GM18517 (cell line): ENCODE data around the gene SMS.

ENCODE experiments used
- ATAC-seq: cut with Tn5 transposase; IDR thresholded peaks from one replicate; pipeline ENCODE4 v1.9.1; 2021; ENCODE audit warnings: mild to moderate bottlenecking, moderate library complexity; ENCODE audit not compliant: unreplicated experiment

Gene SMS

DNA sequence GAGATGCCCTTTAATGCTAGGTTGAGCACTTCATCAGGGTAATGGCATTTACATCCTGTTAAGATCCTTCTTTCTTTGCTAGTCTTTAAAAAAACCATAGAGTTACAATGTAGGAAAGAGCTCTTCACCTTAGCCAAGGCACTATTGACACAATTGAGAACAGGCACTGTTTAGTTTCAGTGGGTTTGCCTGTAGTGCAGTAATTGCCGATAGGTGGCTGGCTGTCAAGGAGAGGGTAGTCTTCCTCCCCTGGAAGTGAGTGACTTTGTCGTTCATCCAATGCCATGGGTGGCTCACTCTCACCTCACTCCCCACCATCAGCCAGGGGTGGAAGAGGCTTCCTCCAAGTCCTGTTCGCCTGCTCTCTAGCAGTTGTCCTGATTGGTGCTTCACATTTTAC is 34.7 kb downstream of the SMS start:
- ATAC-seq: no peak

DNA sequence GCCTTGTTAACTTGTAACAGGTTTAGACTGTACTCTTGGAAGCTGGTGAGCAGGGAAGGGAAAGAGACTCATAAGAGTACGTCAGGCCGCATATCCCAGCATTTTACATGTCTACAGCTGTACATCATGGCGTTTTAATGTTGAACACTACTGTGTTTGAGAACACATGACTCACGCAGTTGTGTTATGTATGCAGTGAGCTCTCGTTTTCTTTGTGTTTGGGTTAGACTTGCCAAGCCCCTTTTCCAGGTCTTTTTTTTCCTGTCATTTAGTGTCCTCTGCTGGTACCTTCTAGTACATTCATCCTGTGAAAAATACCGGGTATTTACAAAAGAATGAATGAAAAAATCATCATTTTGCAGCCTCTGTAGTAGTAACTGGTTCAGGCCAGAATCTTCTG is 35.3 kb downstream of the SMS start:
- ATAC-seq: no peak

DNA sequence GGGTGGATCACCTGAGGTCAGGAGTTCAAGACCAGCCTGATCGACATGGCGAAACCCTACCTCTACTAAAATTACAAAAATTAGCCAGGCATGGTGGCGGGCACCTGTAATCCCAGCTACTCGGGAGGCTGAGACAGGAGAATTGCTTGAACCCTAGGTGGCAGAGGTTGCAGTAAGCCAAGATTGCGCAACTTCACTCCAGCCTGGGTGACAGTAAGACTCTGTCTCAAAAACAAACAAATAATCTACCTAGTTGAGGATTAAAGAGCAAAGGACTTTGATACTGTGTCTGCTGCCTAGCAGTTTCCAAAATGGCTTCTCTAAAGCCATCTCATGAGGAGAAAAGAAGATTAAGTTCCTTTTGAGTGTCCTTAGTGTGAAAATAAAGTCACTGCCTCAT is 37.8 kb downstream of the SMS start:
- no peak for ATAC-seq

DNA sequence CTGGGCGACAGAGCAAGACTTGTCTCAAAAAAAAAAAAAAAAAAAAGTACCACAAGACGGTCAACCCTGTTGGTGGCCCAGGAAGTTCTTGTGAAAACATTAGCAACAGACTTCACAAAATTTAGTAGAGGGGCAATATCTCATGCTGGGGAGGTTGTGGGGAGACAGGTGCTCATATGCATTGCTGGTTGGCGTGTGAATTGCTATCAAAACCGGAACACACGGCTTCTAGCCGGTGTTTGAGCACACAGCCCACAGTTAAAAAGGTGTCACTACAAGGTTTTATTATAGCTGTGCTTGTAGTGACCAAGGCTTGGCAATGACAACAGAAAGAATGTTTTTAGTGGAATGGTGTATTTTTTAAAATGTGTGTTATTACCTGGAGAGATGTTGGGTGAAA is 41.8 kb downstream of the SMS start:
- ATAC-seq: no peak

DNA sequence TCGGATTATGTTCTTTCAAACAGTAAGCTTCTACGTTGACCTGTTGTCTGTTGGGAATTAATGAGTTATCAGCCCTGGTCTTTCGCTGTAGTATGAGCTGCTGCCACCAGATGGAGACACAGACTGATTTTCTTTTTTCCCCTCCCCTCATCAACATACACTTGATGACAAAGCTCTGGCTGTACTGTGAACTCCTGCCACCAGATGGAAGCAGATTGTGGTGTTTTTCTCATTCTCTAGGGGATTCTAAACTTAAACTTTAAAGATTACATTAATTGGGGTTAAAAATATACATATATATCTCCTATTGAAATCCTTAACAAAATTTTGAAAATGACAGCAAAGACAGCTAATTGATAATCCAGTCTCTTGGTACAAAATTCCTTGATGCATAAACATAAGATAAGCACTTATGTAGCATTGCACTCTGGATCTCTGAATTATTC is 44.8 kb downstream of the SMS start:
- ATAC-seq: peak; percentile 95

DNA sequence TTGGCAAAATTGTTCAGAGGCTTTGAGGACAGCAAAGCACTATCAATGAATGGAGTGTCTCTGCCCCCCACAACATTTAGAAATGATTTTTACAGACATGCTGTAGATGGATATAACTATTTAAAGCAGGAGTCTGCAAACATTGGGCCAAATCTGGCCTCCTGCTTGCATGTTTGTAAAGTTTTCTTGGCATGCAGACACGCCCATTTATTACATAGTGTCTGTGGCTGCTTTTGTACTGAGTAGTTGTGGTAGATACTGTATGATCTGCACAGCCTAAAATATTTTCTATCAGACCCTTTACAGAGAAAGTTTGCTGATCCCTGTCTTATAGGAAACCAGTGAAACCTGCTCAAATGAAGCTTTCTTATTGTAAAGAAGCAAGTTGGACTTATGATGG is 46.1 kb downstream of the SMS start:
- ATAC-seq: no peak

DNA sequence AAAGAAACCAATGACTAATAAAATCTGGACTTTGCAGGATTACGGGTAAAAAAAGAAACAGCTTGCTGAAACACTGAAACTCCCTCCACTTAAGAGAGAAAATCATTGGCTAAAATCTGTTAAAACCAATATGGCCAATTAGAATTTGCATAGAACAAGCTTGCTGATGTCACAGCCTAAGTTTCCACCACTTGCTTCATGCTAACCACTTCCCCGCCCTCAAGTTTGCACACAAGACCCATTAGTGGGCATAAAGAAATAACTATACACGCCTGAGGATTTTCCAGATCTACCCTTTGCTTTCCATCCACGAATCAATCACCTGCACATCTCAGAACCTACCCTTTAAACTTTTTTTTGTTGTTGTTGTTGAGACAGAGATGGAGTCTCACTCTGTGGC is 48.9 kb downstream of the SMS start:
- no peak for ATAC-seq

DNA sequence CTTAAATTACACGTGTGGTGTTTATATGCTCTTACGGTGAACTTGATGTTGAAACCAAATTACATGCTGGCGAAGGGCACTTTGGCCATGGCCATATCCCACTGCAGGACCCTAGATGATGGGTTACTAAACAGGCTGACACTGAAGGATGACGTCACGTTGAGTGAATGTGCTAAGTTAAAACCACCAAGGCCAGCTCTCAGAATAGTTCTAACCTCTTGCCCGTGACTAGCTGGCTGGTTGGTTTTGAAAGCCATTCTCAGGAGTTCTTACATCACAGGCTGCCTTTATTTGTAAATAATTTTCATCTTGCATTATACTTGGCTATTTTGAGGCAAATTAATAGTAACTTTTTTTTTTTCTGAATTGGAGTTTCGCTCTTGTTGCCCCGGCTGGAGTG is 50.3 kb downstream of the SMS start:
- no peak for ATAC-seq

DNA sequence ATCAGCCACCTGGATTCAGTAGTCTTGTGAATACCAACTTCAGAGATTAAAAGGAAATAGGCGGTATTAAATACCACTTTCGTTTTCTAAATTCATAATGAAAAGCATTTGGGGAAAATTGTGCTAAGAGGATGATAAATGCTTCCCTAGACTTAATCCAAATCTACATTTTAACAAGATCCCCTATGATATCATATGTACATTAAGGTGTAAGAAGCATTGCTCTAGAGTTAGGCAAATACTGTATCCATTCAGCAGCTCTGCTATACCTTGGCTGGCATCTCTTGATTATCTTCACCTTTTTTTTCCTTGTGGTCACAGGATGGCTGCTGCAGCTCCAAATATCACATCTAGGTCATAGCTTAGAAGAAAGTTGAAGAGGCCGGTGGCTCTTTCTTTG is 51.0 kb downstream of the SMS start:
- ATAC-seq: no peak

DNA sequence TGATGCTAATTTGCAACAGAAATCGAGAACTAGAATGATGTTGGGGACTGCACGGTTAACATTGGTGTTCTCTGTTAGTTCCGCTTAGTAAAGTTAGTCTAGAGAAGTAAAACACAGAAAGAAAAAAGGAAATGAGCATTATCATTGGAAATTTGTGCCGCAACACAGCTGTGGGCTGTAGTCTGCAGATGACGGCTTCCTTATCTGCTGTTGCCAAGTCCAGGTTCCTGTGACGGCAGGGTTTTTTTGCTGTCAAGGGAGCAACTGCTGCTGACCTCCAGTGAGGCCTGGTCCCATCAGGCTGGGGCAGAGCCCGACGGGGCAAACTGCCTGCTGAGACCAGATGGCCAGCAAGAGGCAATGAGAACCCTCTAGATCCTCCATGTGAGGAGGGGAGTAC is 52.8 kb downstream of the SMS start:
- ATAC-seq: no peak

DNA sequence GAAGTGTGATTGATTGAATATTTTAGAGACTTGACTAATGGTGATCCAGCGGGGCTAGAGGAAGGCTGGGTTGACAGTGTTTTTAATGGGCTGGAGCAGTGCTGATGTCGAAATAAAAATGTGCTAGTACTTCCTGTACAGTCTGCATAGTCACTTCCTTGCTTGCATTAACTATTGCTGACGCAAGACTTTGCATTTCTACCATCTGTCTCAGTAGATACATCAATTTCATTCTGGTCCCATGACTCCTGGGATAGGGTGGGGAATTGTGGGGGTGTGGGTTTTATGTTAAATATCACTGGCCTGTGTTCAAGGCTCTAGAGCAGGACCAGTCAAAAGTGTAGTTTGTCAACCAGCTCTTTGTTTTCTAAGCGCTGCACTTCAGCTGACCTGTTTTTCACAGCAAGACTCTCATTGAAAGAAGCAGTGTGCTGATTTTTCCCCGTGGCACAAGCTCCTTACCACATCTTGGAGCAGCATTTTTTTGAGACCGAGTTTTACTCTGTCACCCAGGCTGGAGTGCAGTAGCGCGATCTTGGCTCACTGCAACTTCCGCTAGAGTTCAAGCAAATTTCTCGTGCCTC is 56.5 kb downstream of the SMS start:
- ATAC-seq: no peak

DNA sequence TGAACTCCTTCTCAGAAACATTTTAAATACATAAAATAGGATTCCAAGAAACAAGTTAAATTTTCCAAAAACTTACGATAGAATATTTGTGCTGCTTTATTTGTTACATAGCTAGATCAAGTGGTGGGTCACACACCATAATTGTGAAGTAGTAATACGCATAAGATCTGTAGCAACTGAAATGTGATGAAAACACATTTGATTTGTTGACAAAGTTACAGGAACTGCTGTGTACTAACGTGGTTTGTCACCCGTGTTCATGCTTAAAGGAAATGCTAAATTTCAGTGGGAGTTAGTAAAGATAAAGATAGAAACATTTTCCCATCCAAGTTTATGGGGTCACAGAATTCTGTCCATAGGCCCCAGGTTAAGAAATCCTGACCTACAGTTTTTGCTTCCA is 57.5 kb downstream of the SMS start:
- no peak for ATAC-seq

DNA sequence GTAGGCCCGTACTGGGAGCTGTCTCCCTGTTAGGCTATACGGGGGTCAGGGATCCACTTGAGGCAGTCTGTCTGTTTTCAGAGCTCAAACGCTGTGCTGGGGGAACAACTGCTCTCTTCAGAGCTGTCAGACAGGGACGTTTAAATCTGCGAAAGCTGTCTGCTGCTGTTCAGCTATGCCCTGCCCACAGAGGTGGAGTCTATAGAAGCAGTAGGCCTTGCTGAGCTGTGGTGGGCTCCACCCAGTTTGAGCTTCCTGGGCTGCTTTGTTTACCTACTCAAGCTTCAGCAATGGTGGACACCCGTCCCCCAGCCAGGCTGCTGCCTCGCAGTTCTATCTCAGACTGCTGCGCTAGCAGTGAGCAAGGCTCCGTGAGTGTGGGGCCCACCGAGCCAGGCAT is 64.4 kb downstream of the SMS start:
- no peak for ATAC-seq

DNA sequence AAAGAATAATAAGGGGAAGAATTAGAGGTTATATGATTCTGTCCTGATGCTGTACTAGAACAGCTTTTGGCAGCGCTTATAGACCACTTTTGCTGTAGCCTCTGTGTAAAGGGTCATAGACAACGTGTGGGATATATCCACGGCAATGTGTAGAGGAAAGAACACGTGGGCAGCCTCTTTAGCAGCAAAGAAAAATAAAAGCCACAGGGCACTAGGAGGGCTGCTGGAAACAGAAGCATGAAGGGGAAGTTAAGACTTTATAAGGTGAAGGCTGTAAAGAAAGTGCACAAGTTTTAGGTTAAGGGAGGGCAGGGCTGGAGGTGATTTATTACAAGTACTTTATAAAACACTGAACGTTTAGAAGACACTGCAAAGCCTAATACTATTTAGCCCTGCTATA is 71.5 kb downstream of the SMS start:
- no peak for ATAC-seq

DNA sequence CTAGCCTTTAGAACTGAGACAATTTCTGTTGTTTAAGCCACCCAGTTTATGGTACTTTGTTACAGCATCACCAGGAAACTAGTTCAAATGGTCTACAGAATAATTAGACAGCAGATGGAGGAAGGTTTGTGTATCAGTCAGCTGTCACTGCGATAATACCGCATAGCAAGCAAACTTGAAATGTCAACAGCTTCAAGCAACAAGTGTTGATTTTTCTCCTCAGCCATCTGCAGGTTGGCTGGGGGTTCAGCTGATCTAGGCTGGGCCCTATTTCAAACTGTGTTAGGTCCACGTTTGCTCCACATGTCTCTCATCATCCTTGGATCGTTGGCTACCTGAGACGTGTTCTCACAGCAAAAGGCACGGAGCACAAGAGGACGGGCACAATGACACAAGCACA is 72.4 kb downstream of the SMS start:
- no peak for ATAC-seq

DNA sequence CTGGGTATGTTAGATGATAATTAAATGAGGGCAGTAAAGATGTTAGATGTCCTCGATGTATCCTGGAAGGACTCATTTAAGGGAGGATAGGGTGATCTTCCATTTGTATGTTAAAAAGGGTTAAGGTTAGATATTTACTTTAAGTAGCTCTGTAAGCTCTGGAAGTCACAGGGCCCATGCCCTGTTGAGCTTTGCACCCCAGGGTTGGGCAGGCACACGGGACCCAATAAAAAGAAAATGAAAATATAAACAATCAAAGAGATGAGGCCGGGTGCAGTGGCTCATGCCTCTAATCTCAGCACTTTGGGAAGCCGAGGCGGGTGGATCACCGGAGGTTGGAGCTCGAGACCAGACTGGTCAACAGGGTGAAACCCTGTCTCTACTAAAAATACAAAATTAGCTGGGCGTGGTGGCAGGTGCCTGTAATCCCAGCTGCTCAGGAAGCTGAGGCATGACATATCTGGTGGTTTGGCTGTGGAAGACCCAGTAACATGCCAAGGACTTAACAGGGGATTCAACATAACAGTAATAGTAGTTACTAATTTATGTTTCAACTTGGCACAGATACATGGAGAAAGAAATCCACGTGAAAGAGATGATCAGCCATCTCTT is 74.7 kb downstream of the SMS start:
- ATAC-seq: no peak

DNA sequence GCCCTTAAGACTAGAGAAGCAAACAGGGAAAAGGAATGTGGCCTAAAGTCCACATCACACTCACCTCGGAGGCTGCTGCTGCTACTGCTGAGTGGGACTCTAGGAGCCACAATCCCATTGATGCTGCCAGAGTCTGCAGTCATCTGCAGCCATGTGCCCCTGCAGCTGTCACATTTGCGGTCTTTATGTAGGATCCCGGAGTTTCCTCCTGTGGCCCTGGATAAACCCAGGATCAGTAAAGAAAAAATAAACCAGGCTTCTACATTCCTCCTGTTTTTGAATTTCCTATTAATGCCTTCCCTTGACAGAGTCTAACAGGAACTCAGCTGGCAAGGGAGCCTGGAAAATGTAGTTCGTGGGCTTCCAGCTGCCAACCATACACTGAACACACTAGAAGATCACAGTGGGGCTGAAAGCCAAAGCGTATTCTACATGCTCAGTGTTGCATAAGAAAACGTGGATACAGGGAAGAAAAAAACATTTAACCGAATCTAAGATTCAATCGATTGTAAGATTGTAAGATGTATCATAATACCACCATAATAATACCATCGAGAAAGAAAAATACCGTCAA is 81.3 kb downstream of the SMS start:
- ATAC-seq: no peak

DNA sequence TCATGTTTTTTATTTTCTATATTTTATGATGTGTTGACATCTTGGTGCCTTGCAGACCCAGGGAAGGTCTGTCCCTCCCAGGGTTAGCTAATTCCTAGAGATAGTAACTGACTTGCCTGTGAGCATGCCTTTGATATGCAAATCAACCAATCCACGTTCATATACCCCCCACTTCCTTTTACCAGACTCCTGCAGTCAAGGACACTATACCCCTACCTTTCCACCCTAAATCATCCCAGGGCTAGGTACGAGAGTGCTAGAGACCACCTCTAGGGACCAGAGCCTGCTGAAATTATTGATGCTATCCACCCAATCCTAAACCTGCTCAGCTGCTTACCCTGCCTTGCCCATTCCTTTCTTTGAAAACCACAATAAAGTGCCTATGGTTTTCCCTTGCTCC is 84.1 kb downstream of the SMS start:
- ATAC-seq: no peak

DNA sequence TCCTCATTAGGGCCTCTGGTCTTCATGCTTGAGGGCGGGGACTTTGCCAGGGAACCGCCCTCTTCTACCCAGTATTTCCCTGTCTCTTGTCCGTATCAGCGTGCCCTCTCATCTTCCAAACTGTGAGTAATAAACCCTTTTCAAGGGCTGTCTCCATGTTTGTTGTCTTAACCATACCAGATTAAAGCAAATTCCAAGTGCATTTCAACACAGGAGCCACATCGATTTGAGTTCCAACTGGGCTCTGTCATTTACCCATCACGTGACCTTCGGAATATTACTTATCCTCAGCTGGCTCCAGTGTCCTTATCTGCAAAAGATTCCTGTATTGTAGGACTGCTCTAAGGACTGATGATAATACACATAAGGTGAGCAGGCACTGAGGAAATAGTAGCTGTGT is 85.2 kb downstream of the SMS start:
- ATAC-seq: no peak

DNA sequence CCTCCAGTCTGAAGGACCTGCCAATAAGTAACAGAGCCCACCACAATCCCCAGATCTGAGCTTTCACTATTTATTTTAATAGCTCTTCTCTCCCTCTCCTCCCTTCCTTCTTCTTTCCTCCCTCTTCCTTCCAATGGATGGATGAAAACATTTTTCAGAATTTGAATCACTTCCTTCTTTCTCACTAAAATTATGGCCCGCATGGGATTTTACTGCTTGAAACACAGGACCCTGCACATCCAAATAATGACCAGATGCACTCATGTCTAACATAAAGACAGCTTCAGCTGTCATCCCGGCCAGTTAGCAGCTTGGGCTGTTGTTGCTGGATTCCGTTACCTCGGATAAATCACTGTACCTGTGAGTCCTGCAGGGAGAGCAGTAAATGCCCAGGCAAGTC is 86.2 kb downstream of the SMS start:
- ATAC-seq: no peak

DNA sequence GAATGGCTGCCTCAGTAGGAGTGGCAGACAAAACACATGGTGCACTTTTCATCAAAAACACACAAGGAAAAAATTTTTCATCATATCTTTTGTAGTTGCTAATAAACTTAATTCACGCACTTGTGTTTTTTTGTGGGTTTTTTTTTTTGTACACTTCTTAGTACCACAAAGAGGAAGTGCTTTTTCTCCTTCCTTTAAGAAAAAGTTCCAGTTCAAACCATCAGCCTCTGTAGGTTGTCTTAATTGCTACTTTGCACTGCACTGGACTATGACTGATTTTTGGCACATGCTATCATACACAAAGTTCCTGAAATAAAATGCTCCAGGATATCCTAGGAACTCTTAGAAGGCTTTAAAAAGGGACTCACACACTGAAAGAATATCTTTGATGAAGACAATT is 91.6 kb downstream of the SMS start, which contains the start of gene PHEX:
TSS of gene PHEX (plus strand) at position 242 of the 400 bp plus-strand sequence. CDS start 681 bp downstream, outside the sequence.
- ATAC-seq: no peak

DNA sequence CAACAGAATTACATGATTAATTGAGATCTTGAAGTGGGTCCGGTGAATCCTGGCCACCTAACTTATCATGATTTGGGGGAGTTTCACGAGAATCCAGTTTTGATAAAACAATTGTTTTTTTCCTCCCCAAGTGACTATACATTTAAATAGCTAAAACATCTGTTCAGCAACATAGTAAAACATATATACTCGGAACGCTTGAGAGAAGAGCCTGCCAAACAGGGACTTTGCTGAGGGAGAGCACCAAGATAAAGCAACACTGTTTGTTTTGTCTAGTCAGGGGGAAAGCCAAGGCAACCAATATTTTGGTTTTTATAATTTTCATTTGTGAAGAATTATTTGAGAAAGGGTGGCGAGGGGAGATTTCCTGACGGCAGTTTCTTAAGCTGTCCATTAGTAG is 92.0 kb downstream of the SMS start:
- ATAC-seq: no peak

DNA sequence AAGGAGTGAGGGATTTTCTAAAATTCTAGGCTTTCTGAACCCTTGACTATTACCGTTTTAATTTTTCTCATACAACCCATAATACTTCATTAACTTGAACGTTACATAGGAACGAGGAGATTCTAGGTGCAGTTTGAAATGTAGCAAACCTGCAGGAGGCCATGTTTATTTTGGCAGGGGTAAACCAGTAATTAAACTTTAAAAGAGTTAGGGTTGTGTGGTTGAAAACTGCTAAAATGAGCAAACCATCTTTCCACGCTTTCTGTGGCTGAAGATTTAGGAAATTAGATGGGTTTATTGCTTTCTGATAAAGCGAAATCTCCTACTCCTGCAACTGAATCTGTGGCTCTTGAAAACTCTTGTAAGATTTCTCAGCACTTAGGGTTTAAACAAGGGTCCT is 93.3 kb downstream of the SMS start:
- no peak for ATAC-seq
